Thyroid gland (tissue), 4 donors: Measurements from ENCODE around the gene ADAMTS17.

Experiments
- CTCF ChIP-seq, 6 experiments: fragments of 200-600 bp in 3 of 6; fragments of 450-650 bp in 3 of 6; sonication (generic) in 3 of 6; IDR thresholded peaks; one replicate each; pipeline ENCODE4 v1.5.1; 2016 to 2019; ENCODE audit warnings: antibody characterized with exemption in 6 of 6, mild to moderate bottlenecking in 2 of 6, inconsistent platforms in 1 of 6, moderate library complexity in 1 of 6
- POLR2A ChIP-seq, 2 donors: fragments of 450-650 bp; IDR thresholded peaks; one replicate each; pipeline ENCODE4 v1.6.1; 2017; ENCODE audit warnings: antibody characterized with exemption in 2 of 2, mild to moderate bottlenecking in 2 of 2, moderate library complexity in 1 of 2

GRCh38 chr15:99976811-99977271 is 364.9 kb downstream of the ADAMTS17 start:
- TF ChIP-seq CTCF (IDR thresholded peaks at IDR 0.05) (no peak), POLR2A (IDR thresholded peaks at IDR 0.05) (no peak)
